HG03060 (cell line): Measurements from ENCODE around the gene CAPN7.
"Not testable (repeated sequence)": the region's sequence is repeated elsewhere in the genome, so short reads cannot be mapped to it uniquely, and the experiment has no call there.

ENCODE experiments used
- ATAC-seq: cut with Tn5 transposase; IDR thresholded peaks from one replicate; pipeline ENCODE4 v1.9.1; 2021; ENCODE audit warnings: low read depth, moderate number of reproducible peaks; ENCODE audit not compliant: unreplicated experiment

Gene CAPN7

GRCh38 chr3:15205934-15206661 is at the start of gene CAPN7:
TSS of gene CAPN7 (plus strand) at chr3:15206246. CDS start at chr3:15206496, 250 bp downstream.
- ATAC-seq = peak; percentile 52

DNA sequence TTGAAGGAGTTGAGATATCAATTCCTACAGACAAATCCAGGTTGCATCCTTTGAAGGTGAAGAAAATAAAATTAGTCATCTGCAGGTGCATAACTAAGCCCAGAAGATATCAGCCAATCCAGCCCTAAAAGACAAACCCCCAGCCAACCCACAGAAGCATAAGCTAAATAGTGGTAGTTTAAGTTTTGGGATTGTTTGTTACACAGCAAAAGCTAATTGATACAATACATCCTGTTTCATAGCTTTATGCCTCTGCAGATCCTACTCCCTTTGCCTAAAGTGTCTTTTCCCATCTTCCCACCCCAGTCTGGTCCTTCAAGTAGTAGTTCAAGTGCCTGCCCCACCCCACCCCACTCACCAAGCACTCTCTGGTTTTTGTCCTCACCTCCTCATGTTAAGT is 48.6 kb upstream of the CAPN7 start:
- no peak for ATAC-seq

- ATAC-seq = no peak
These were observed 46.4 kb upstream of the CAPN7 start for GRCh38 chr3:15159501-15160136.

- ATAC-seq = no peak
These were observed 45.4 kb upstream of the CAPN7 start for GRCh38 chr3:15160662-15161061.

GRCh38 chr3:15161133-15161532 is 44.9 kb upstream of the CAPN7 start:
- no peak for ATAC-seq

GRCh38 chr3:15163656-15164055 is 42.4 kb upstream of the CAPN7 start:
- not testable (repeated sequence) for ATAC-seq

GRCh38 chr3:15164340-15164739 is 41.7 kb upstream of the CAPN7 start:
- ATAC-seq = no peak

DNA sequence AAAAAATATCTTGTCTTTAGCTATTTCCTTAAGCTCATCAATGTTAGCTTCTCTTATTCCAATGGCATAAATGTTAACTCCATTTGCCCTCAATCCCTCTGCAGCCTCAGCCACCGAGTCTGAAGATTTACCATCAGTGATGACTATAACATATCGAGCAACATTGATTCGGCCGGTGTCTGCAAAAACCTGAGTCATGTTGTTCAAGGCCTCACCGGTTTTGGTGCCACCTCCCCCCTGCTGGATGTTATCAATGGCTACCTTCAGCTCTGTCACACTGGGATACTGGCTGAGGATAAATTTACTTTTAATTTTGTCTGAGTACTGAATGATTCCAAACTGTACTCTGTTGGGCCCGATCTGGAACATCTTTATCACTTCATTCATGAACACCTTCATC is 41.0 kb upstream of the CAPN7 start:
- no peak for ATAC-seq

DNA sequence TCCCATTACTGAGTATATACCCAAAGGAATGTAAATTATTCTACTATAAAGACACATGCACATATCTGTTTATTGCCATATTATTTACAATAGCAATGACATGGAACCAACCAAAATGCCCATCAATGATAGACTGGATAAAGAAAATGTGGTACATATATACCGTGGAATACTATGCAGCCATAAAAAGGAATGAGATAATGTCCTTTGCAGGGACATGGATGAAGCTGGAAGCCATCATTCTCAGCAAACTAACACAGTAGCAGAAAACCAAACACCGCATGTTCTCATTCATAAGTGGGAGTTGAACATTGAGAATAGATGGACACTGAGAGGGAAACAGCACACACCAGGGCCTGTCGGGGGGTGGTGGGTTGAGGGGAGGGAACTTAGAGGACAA is 39.7 kb upstream of the CAPN7 start:
- not testable (repeated sequence) for ATAC-seq

GRCh38 chr3:15171096-15171495 is 35.0 kb upstream of the CAPN7 start:
- no peak for ATAC-seq

- no peak for ATAC-seq
These were observed 33.2 kb upstream of the CAPN7 start for GRCh38 chr3:15172806-15173205.

DNA sequence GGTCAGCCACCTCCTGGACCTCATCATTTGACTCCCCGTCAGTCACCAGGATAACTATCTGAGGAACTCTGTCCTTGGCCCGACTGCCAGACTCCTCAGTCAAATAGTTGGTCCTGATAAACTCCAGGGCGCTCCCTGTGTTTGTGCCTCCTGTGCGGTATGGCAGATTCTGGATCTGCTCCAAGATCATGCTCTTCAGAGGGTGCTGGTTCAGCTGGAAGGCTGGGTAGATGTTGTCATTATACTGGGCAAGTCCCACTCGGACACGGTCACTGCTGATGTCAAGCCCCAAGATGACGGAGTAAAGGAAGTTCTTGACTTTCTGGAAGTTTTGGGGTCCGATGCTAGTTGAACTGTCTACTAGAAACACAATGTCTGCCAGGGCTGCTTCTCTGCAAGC is 31.1 kb upstream of the CAPN7 start:
- ATAC-seq = no peak

- no peak for ATAC-seq
These were observed 30.4 kb upstream of the CAPN7 start for GRCh38 chr3:15175605-15176004.

DNA sequence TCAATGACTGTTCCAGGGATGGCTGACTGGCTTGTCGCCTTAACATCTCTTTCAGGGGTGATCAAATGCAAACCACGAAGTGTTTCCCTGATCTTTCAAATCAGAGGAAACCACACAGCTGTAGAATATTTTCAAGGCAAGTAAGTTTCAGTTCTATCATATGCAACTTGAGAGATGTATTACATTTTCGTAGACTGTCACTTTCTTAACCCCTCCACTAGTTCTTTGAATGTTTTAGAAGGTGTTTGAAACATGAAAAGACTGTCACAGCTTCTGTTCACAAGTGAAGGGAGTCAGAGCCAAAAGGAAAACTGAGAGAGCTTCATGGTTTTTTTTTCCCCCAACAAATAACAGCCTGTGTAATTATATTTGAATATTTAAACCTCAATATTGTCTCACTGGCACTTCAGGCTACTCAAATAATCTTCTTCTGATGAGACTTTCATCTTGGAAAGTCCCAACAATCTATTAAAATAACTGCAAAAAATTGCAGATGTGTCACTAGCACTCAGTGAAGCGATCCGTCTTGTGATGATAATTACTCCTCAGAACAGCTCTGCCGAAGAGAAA is 25.9 kb upstream of the CAPN7 start:
- ATAC-seq = peak; percentile 61

GRCh38 chr3:15181511-15181910 is 24.5 kb upstream of the CAPN7 start:
- no peak for ATAC-seq

GRCh38 chr3:15181963-15182362 is 24.1 kb upstream of the CAPN7 start:
- ATAC-seq = no peak

- ATAC-seq = no peak
These were observed 23.0 kb upstream of the CAPN7 start for GRCh38 chr3:15183011-15183410.

- ATAC-seq = no peak
These were observed 20.6 kb upstream of the CAPN7 start for GRCh38 chr3:15185404-15185803.

DNA sequence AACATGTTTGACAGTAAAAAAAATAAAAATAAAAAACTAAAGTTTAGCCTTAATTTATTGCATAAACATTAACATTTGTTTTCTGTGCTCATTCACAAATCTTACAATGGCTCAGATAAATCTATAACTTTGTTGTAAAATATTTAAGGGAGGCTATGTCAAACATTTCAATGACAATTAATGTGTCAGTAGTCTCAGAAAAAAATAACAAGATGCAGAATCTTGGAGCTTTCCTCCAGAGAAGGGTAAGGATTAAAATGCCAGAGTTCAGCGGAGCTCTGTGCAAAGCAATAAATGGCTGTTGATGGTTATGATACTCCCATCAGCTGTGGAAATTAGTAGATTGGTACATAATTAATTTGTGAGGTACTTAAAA is 20.0 kb upstream of the CAPN7 start:
- ATAC-seq = no peak

- not testable (repeated sequence) for ATAC-seq
These were observed 19.4 kb upstream of the CAPN7 start for GRCh38 chr3:15186477-15187164.

DNA sequence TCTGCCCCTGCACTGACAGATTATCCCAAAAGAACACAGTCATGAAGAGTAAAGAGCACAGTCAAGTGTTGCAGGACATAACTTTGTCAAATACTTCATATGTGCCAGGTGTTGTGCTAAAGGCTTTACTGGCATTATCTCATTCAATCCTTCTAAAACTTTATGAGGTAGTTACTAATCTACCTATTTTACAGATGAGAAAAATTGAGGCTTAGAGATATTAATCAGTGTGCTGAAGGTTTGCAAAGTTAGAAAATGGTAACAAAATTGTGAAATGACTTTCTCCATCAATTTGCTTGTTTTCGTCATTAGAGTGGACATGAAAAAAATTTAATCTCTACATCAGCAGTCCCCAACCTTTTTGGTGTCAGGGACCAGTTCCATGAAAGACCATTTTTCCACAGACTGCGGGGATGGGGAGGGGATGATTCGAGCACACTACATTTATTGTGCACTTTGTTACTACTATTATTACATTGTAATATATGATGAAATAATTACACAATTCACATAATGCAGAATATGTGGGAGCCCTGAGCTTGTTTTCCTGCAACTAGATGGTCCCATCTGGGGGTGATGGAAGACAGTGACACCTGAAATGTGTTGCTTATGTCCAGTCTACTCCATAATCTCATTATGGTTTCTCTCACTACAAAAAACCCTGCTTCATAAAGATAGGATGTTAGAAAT is 8.6 kb upstream of the CAPN7 start:
- ATAC-seq = no peak
